ENCODE results near the gene PRKN. TPM values are rescaled to one million over a fixed set of nuclear protein-coding genes. Genes with fewer than 3 reads are reported as not detected.
"Not testable (repeated sequence)": the region's sequence is repeated elsewhere in the genome, so short reads cannot be mapped to it uniquely, and the experiment has no call there.

The PRKN gene
- total RNA-seq, 1 donor from 2014 or later: 4.9 TPM

DNA sequence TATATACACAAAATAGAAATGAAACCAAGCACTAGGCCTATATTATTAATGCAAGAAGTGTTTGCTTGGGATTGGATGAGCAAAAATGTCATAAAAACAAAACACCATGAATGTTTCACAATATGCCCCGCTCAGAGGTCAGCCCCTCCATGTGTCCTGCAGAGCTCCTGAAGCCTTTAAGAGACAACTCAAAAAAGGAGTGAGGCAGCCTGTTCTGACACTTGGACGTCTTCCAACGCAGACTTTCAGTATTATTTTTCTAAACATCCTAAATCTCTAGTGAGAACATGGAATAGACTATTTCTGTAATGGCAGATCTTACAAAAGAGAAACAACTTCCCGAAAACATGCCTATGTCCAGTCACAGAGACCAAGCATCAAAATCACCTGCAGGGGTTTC lies 322.6 kb downstream of the PRKN start:
- Histone ChIP-seq H3K27ac (no peak overlapping the region), H3K27me3 (no peaks in the 10 kb centered on the region), H3K4me3 (no peak overlapping the region), H3K9me3 (no peaks in the 10 kb centered on the region), H3K36me3 (no peaks in the 10 kb centered on the region), H3K4me1 (no peaks in the 10 kb centered on the region)
- intact Hi-C loops (cut with DNase I): no loop called here
- no peak for DNase-seq (ENCODE audit: extremely low spot score in 2 of 2)
- TF ChIP-seq, protein P1, sequence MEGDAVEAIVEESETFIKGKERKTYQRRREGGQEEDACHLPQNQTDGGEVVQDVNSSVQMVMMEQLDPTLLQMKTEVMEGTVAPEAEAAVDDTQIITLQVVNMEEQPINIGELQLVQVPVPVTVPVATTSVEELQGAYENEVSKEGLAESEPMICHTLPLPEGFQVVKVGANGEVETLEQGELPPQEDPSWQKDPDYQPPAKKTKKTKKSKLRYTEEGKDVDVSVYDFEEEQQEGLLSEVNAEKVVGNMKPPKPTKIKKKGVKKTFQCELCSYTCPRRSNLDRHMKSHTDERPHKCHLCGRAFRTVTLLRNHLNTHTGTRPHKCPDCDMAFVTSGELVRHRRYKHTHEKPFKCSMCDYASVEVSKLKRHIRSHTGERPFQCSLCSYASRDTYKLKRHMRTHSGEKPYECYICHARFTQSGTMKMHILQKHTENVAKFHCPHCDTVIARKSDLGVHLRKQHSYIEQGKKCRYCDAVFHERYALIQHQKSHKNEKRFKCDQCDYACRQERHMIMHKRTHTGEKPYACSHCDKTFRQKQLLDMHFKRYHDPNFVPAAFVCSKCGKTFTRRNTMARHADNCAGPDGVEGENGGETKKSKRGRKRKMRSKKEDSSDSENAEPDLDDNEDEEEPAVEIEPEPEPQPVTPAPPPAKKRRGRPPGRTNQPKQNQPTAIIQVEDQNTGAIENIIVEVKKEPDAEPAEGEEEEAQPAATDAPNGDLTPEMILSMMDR (IDR thresholded peaks at IDR 0.05): no peak
- no peak for TF ChIP-seq POLR2AphosphoS5 (IDR thresholded peaks at IDR 0.05; ENCODE audit: insufficient read depth in 1 of 2, low read depth in 1 of 2)
- TF ChIP-seq POLR2A (IDR thresholded peaks at IDR 0.05): no peak

DNA sequence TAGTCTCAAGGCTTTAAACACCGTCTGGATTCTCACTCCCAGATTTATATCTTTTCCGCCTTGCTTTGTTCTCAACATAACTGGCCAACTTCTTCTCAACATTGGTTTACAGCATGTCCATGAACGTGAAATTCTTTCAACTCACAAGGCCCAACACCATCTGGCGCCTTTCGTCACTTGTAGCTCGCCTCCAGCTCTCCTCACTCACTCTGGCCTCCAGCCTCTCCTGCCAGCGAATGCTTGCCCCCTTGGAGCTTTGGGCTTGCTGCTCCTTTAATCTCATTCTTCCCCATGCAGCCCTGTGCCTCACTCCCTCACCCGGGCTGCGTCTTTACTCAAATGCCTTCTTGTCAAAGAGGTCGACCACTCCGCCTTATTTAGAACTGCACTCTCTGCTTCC lies 324.5 kb downstream of the PRKN start:
- TF ChIP-seq POLR2AphosphoS5 (IDR thresholded peaks at IDR 0.05; ENCODE audit: insufficient read depth in 1 of 2, low read depth in 1 of 2) (no peak), POLR2A (IDR thresholded peaks at IDR 0.05) (no peak)
- TF ChIP-seq, protein P1 (IDR thresholded peaks at IDR 0.05): no peak
- Histone ChIP-seq H3K4me1 (no peaks in the 10 kb centered on the region), H3K27ac (no peak overlapping the region)

DNA sequence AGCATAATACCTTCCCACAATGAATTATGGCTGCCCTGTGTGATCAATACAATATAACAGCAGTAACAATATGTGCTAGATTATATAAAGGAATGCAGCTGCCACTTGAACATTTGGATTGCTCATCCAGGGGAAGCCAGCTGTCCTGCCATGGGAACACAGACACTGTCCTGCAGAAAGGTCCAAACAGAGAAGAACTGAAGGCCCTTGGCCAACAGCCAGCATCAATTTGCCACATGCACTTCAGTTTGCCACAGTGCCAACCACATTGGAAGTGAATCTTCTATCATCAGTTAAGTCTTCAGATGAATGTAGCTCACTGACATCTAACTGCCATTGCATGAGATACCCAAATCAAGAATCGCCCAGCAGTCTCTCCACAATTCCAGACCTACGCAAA lies 332.4 kb downstream of the PRKN start:
- intact Hi-C loops (cut with DNase I): no loop called here
- Histone ChIP-seq H3K27ac (no peak overlapping the region), H3K36me3 (no peaks in the 10 kb centered on the region), H3K4me1 (no peaks in the 10 kb centered on the region), H3K4me3 (no peak overlapping the region), H3K9me3 (no peaks in the 10 kb centered on the region), H3K27me3 (no peaks in the 10 kb centered on the region)
- DNase-seq (ENCODE audit: extremely low spot score in 2 of 2): no peak
- no peak for TF ChIP-seq POLR2AphosphoS5 (IDR thresholded peaks at IDR 0.05; ENCODE audit: insufficient read depth in 1 of 2, low read depth in 1 of 2)
- TF ChIP-seq, protein P1 (IDR thresholded peaks at IDR 0.05): peak in 1 of 3 experiments; percentile 8

More for the DNA sequence above, 324.5 kb downstream of the PRKN start:
- no peak for DNase-seq (ENCODE audit: extremely low spot score in 2 of 2)
- intact Hi-C loops (cut with DNase I): no loop called here
- Histone ChIP-seq H3K4me3 (no peak overlapping the region), H3K27me3 (no peaks in the 10 kb centered on the region), H3K36me3 (no peaks in the 10 kb centered on the region), H3K9me3 (no peaks in the 10 kb centered on the region)

DNA sequence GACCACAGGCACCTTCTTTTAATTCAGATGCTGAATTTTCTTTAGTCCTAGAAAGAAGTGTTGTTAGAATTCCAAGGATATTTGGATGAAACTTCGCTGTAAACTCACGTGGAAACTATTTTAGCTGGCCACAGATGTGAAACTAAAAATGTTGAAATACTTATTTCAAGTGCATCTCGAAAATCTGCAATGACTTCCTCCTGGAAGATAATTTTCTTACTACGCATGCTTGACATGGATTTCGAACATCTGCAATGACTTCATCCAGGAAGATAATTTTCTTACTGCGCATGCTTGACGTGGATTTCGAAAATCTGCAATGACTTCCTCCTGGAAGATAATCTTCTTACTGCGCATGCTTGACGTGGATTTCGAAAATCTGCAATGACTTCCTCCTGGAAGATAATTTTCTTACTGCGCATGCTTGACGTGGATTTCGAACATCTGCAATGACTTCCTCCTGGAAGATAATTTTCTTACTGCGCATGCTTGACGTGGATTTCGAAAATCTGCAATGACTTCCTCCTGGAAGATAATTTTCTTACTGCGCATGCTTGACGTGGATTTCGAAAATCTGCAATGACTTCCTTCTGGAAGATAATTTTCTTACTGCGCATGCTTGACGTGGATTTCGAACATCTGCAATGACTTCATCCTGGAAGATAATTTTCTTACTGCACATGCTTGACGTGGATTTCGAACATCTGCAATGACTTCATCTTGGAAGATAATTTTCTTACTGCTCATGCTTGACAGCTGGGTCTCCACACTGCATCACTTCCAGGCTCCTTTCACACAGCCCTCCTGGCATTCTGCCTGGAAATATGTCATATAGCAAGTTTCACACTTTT lies 336.4 kb downstream of the PRKN start:
- H3K4me1 ChIP-seq; DNase-seq (ENCODE audit: extremely low spot score in 2 of 2); H3K27me3 ChIP-seq; intact Hi-C loops (cut with DNase I); H3K36me3 ChIP-seq; H3K4me3 ChIP-seq; H3K9me3 ChIP-seq; H3K27ac ChIP-seq: not testable (repeated sequence)

DNA sequence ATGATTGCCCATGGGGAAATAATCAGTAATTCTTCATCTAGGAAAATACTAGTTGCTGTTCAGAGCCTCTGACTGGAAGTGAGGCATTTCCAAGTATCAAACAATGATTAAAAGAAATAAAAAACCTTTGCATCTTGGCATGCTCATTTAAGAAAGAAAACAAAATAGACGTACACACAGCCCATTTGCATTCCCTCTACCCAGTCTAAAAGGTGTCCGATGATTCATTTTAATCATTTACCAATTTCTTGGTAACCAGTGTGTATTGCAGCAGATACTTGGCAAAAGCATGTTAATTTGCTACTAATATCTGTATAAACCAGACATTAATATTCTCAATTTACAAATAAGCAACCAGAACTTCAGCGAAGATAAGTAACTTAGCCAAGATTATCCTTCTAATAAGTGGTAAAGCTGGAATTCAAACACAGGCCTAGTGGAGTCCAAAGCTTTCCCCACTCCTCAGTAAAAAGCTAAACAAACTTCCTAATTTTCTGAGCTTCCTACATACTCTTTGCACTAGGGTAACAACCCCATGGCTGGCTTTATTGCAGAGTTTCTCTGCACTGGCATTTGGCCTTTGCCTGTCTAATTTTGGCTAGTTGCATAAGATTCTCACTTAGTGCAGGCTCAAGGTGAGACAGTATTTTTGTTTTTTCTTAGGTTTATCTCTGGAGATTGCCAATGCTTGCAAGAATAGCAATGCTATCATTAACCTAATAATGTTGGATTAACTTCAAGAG lies 338.1 kb downstream of the PRKN start:
- intact Hi-C loops (cut with DNase I): no loop called here

More for the DNA sequence above, 338.1 kb downstream of the PRKN start:
- H3K27me3 ChIP-seq: no peaks in the 10 kb centered on the region
- H3K4me1 ChIP-seq: no peaks in the 10 kb centered on the region
- no peaks in the 10 kb centered on the region for H3K36me3 ChIP-seq
- no peaks in the 10 kb centered on the region for H3K9me3 ChIP-seq
- TF ChIP-seq, protein P1 (IDR thresholded peaks at IDR 0.05): no peak
- no peak for TF ChIP-seq POLR2A (IDR thresholded peaks at IDR 0.05)
- no peak for TF ChIP-seq POLR2AphosphoS5 (IDR thresholded peaks at IDR 0.05; ENCODE audit: insufficient read depth in 1 of 2, low read depth in 1 of 2)
- H3K4me3 ChIP-seq: no peak overlapping the region
- no peak for DNase-seq (ENCODE audit: extremely low spot score in 2 of 2)
- H3K27ac ChIP-seq: no peak overlapping the region
